PC-3 (cell line): ENCODE measurements around the gene FRMPD4. TPM values are rescaled to one million over a fixed set of nuclear protein-coding genes. Genes with fewer than 3 reads are reported as not detected.

Experiments
- ATAC-seq: fragments of 200-7000 bp; cut with Tn5 transposase; 2 replicates; pipeline ENCODE4 v1.9.1; 2020; ENCODE audit warnings: mild to moderate bottlenecking, moderate library complexity
- BruUV-seq: library from RNA; stranded (reverse); fragments of 400-500 nt; replicated peaks from 2 replicates; lab custom pipeline; 2021; lab: Mats Ljungman, UMichigan
- CTCF ChIA-PET: fragments of 300-600 bp; sonication (Branson Sonifier 250); formaldehyde crosslinking; loops from one replicate; lab custom pipeline; 2022; ENCODE audit warnings: antibody characterized with exemption; lab: Charles Lee
- POLR2A ChIA-PET: fragments of 300-600 bp; sonication (Branson Sonifier 250); formaldehyde crosslinking; loops from one replicate; lab custom pipeline; 2022; ENCODE audit warnings: antibody characterized with exemption; ENCODE audit not compliant: unreplicated experiment; lab: Charles Lee
- DNase-seq: peaks from one replicate; pipeline ENCODE4 v3.0.0-alpha.2; 2015
- H2AFZ ChIP-seq: fragments of 300-600 bp; sonication (generic); 2 replicates; pipeline ENCODE4 v1.6.0; 2016; ENCODE audit warnings: antibody characterized with exemption, low read length
- H3F3A ChIP-seq: fragments of 300-600 bp; sonication (generic); one replicate; pipeline ENCODE4 v1.6.0; 2017; ENCODE audit warnings: antibody characterized with exemption, low read length, control low read depth, mild to moderate bottlenecking; ENCODE audit not compliant: unreplicated experiment
- H3K27ac ChIP-seq: fragments of 300-600 bp; sonication (generic); 2 replicates; pipeline ENCODE4 v1.5.1; 2016; ENCODE audit warnings: mild to moderate bottlenecking, low read length
- H3K27me3 ChIP-seq: fragments of 300-600 bp; sonication (generic); 2 replicates; pipeline ENCODE4 v1.6.1; 2016; ENCODE audit warnings: low read length, mixed read lengths
- H3K36me3 ChIP-seq: fragments of 300-600 bp; sonication (generic); 2 replicates; pipeline ENCODE4 v1.6.1; 2016; ENCODE audit warnings: low read depth, mixed run types, low read length, mixed read lengths
- H3K4me1 ChIP-seq: fragments of 300-600 bp; sonication (generic); 2 replicates; pipeline ENCODE4 v1.5.1; 2016; ENCODE audit warnings: low read length; ENCODE audit not compliant: insufficient read depth
- H3K4me2 ChIP-seq: fragments of 300-600 bp; sonication (generic); 2 replicates; pipeline ENCODE4 v1.6.0; 2016; ENCODE audit warnings: low read length
- H3K4me3 ChIP-seq: fragments of 300-600 bp; sonication (generic); 2 replicates; pipeline ENCODE4 v1.5.1; 2016; ENCODE audit warnings: mild to moderate bottlenecking, low read length, mixed read lengths
- H3K79me2 ChIP-seq: fragments of 300-600 bp; sonication (generic); 2 replicates; pipeline ENCODE4 v1.6.1; 2017; ENCODE audit warnings: low read length, mixed read lengths
- H3K9ac ChIP-seq: fragments of 300-600 bp; sonication (generic); 2 replicates; pipeline ENCODE4 v1.6.0; 2016; ENCODE audit warnings: mild to moderate bottlenecking, low read length
- H3K9me2 ChIP-seq: fragments of 300-600 bp; sonication (generic); replicated peaks from 2 replicates; pipeline ENCODE4 v1.6.1; 2016; ENCODE audit warnings: mixed run types, low read length, mixed read lengths
- H3K9me3 ChIP-seq: fragments of 300-600 bp; sonication (generic); 2 replicates; pipeline ENCODE4 v1.6.1; 2016; ENCODE audit warnings: low read length, mixed read lengths
- H4K20me1 ChIP-seq: fragments of 300-600 bp; sonication (generic); 2 replicates; pipeline ENCODE4 v1.6.1; 2016; ENCODE audit warnings: low read length, mixed read lengths
- EZH2 ChIP-seq: fragments of 300-600 bp; sonication (generic); IDR thresholded peaks from one replicate; pipeline ENCODE4 v1.6.1; 2017; ENCODE audit warnings: antibody characterized with exemption, mild to moderate bottlenecking, low read length; ENCODE audit not compliant: unreplicated experiment
- EZH2phosphoT487 ChIP-seq: fragments of 300-600 bp; sonication (generic); IDR thresholded peaks from 2 replicates; pipeline ENCODE4 v1.6.1; 2018; ENCODE audit warnings: mild to moderate bottlenecking, antibody characterized with exemption, low read length, borderline replicate concordance
- intact Hi-C: fragments of 100-400 bp; cut with micrococcal nuclease; formaldehyde crosslinking; loops from 2 replicates; pipeline ENCODE4 v1.9.0; 2023
- total RNA-seq: library from RNA; depleted of rRNA; stranded (reverse); fragments of >200 nt; gene quantifications from 2 replicates; pipeline ENCODE4 v1.2.3, GENCODE V29; 2014
- TF ChIP-seq, protein P1 (sequence below): fragments of 300-600 bp; sonication (generic); conservative IDR thresholded peaks from 2 replicates; pipeline ENCODE4 v1.5.1; 2017; ENCODE audit warnings: antibody characterized with exemption, low read depth, mild to moderate bottlenecking, low read length

Gene FRMPD4
- total RNA-seq, 1 experiment from 2014 or later, result 0.15 TPM

DNA sequence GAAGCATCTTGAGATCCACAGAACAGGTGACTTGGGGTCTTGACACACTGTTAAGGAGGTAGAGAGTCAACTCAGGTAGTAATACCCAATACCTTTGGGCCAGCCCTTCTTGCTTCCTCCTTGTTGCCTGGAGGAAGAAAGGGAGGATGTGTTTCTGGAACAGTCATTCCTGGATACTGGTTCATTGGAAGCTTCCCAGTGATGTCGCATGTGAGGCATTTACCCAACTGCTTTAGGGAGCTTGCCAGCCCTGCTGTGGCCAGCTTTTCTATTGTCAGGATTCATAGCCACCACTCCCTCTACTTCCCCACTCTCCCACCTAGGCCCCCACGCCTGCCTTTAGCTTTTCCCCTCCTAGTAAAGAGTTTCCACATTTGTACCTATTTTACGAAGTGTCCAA lies 342.7 kb downstream of the FRMPD4 start:
- no peaks in the 10 kb centered on the region for H3F3A ChIP-seq

GRCh38 chrX:12488220-12488619 lies 349.9 kb downstream of the FRMPD4 start:
- Histone ChIP-seq H3K9ac (no peak overlapping the region), H3K4me1 (0 out of 2 replicates have a peak, but pooled peaks cover 4% of the 10 kb centered on the region), H3K9me3 (no peaks in the 10 kb centered on the region), H3K9me2 (no peaks in the 10 kb centered on the region), H4K20me1 (no peaks in the 10 kb centered on the region), H3K36me3 (no peaks in the 10 kb centered on the region), H3K4me3 (no peak overlapping the region), H3K27me3 (no peaks in the 10 kb centered on the region), H3K4me2 (no peak overlapping the region), H3K27ac (no peak overlapping the region), H3F3A (no peaks in the 10 kb centered on the region), H3K79me2 (no peaks in the 10 kb centered on the region), H2AFZ (no peak overlapping the region)
- TF ChIP-seq EZH2 (no peak), EZH2phosphoT487 (no peak)
- TF ChIP-seq, protein P1, sequence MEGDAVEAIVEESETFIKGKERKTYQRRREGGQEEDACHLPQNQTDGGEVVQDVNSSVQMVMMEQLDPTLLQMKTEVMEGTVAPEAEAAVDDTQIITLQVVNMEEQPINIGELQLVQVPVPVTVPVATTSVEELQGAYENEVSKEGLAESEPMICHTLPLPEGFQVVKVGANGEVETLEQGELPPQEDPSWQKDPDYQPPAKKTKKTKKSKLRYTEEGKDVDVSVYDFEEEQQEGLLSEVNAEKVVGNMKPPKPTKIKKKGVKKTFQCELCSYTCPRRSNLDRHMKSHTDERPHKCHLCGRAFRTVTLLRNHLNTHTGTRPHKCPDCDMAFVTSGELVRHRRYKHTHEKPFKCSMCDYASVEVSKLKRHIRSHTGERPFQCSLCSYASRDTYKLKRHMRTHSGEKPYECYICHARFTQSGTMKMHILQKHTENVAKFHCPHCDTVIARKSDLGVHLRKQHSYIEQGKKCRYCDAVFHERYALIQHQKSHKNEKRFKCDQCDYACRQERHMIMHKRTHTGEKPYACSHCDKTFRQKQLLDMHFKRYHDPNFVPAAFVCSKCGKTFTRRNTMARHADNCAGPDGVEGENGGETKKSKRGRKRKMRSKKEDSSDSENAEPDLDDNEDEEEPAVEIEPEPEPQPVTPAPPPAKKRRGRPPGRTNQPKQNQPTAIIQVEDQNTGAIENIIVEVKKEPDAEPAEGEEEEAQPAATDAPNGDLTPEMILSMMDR, result no peak
- POLR2A ChIA-PET, result no interaction called here
- intact Hi-C loops, result no loop called here
- CTCF ChIA-PET, result no interaction called here
- DNase-seq (no peak), ATAC-seq (no peak)
- BruUV-seq, result no TSS peak

More for the DNA sequence above, 342.7 kb downstream of the FRMPD4 start:
- TF ChIP-seq, protein P1, result no peak
- TF ChIP-seq EZH2 (no peak), EZH2phosphoT487 (no peak)
- Histone ChIP-seq H3K9ac (no peak overlapping the region), H3K4me3 (no peak overlapping the region), H3K9me2 (no peaks in the 10 kb centered on the region), H3K9me3 (no peaks in the 10 kb centered on the region), H3K4me1 (no peaks in the 10 kb centered on the region), H3K79me2 (no peaks in the 10 kb centered on the region), H3K27me3 (no peaks in the 10 kb centered on the region), H3K27ac (no peak overlapping the region), H3K4me2 (no peak overlapping the region), H2AFZ (no peak overlapping the region), H4K20me1 (no peaks in the 10 kb centered on the region), H3K36me3 (no peaks in the 10 kb centered on the region)
- DNase-seq (no peak), ATAC-seq (no peak)
- BruUV-seq, result no TSS peak
- intact Hi-C loops, result no loop called here
- CTCF ChIA-PET, result no interaction called here
- POLR2A ChIA-PET, result no interaction called here

- H3K9me2 ChIP-seq, result no peaks in the 10 kb centered on the region
- no peaks in the 10 kb centered on the region for H3F3A ChIP-seq
- H3K4me2 ChIP-seq, result no peak overlapping the region
- no peaks in the 10 kb centered on the region for H3K9me3 ChIP-seq
- H2AFZ ChIP-seq, result no peak overlapping the region
- TF ChIP-seq, protein P1, result no peak
- no peak for TF ChIP-seq EZH2
- TF ChIP-seq EZH2phosphoT487, result no peak
- H3K4me1 ChIP-seq, result 0 out of 2 replicates have a peak, but pooled peaks cover 4% of the 10 kb centered on the region
- H3K27me3 ChIP-seq, result no peaks in the 10 kb centered on the region
- ChIA-PET CTCF (no interaction called here), POLR2A (no interaction called here)
- no peaks in the 10 kb centered on the region for H3K79me2 ChIP-seq
- no TSS peak for BruUV-seq
- intact Hi-C loops, result no loop called here
- H3K4me3 ChIP-seq, result no peak overlapping the region
- no peak for DNase-seq
- H3K27ac ChIP-seq, result no peak overlapping the region
- no peak for ATAC-seq
- no peaks in the 10 kb centered on the region for H3K36me3 ChIP-seq
- H3K9ac ChIP-seq, result no peak overlapping the region
- H4K20me1 ChIP-seq, result no peaks in the 10 kb centered on the region
Observed at GRCh38 chrX:12488771-12489170, 350.5 kb downstream of the FRMPD4 start.
